ENCODE data around the gene HHAT.

Gene HHAT

GRCh38 chr1:210722410-210723081, 393.8 kb downstream of the HHAT start:
- no peak for TF ChIP-seq CTCF (conservative IDR thresholded peaks at IDR 0.05; ENCODE audit: low read length)
- no peak overlapping the region for H3K4me3 ChIP-seq (ENCODE audit: low read length)
- no peak for DNase-seq (ENCODE audit: low read depth)

GRCh38 chr1:210723646-210724045, 394.9 kb downstream of the HHAT start:
- no peak overlapping the region for H3K4me3 ChIP-seq (ENCODE audit: low read length)
- no peak for DNase-seq (ENCODE audit: low read depth)
- no peak for TF ChIP-seq CTCF (conservative IDR thresholded peaks at IDR 0.05; ENCODE audit: low read length)

DNA sequence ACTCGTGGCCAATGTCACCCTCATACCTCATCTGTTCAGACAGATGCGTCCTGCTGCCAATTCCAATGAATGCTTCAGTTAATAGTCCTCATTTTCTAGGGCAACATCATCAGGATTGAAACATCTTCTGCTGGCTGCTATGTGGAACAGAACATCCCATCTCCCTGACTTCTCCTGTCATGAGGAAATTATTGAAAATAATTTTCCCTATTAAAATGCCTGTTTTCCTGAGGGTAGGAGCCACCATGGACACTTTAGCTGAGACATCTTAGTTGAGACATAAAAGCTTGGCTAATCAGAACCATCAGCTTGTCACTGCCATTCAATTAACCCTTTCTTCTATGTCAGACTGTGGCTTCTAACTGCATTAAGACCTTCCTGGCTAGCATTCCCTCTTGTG, 396.1 kb downstream of the HHAT start:
- TF ChIP-seq CTCF (conservative IDR thresholded peaks at IDR 0.05; ENCODE audit: low read length): no peak
- H3K4me3 ChIP-seq (ENCODE audit: low read length): no peak overlapping the region
- no peak for DNase-seq (ENCODE audit: low read depth)

Measured in AG10803 (cell line).